WTC11 (cell line): ENCODE data around the gene SLC25A44.

ENCODE experiments used
- CREB1 ChIP-seq: sonication (generic); formaldehyde crosslinking; IDR thresholded peaks from 2 replicates; pipeline ENCODE4 v1.8.0; 2023; ENCODE audit warnings: mild to moderate bottlenecking, missing genetic modification reagents
- CREM ChIP-seq: sonication (generic); formaldehyde crosslinking; IDR thresholded peaks from 2 replicates; pipeline ENCODE4 v1.8.1; 2022; ENCODE audit warnings: mild to moderate bottlenecking, missing genetic modification reagents, moderate library complexity
- CTCF ChIP-seq: fragments of 200-600 bp; IDR thresholded peaks from 2 replicates; pipeline ENCODE4 v1.8.0; 2022; ENCODE audit warnings: antibody characterized with exemption
- ETV6 ChIP-seq: sonication (generic); formaldehyde crosslinking; IDR thresholded peaks from 2 replicates; pipeline ENCODE4 v1.8.1; 2022; ENCODE audit warnings: mild to moderate bottlenecking, missing genetic modification reagents
- GABPB1 ChIP-seq: sonication (generic); formaldehyde crosslinking; IDR thresholded peaks from 2 replicates; pipeline ENCODE4 v1.8.1; 2023; ENCODE audit warnings: mild to moderate bottlenecking, missing genetic modification reagents
- GTF2I ChIP-seq: fragments of 250-450 bp; sonication (Bioruptor Pico); conservative IDR thresholded peaks from 2 replicates; pipeline ENCODE4 v1.4.0; 2021; ENCODE audit warnings: mild to moderate bottlenecking
- IRF1 ChIP-seq: sonication (generic); formaldehyde crosslinking; IDR thresholded peaks from 2 replicates; pipeline ENCODE4 v1.8.0; 2023; ENCODE audit warnings: missing genetic modification reagents
- SP1 ChIP-seq: sonication (generic); formaldehyde crosslinking; conservative IDR thresholded peaks from 2 replicates; pipeline ENCODE4 v1.8.1; 2022; ENCODE audit warnings: missing genetic modification reagents
- TEAD4 ChIP-seq: sonication (generic); formaldehyde crosslinking; IDR thresholded peaks from 2 replicates; pipeline ENCODE4 v1.8.0; 2022; ENCODE audit warnings: mild to moderate bottlenecking, missing genetic modification reagents
- USF2 ChIP-seq: sonication (generic); formaldehyde crosslinking; IDR thresholded peaks from 2 replicates; pipeline ENCODE4 v1.8.1; 2023; ENCODE audit warnings: mild to moderate bottlenecking, missing genetic modification reagents, moderate library complexity
- ZNF138 ChIP-seq: sonication (generic); formaldehyde crosslinking; conservative IDR thresholded peaks from 2 replicates; pipeline ENCODE4 v1.8.1; 2022; ENCODE audit warnings: mild to moderate bottlenecking, moderate library complexity, missing genetic modification reagents

- no peak for TF ChIP-seq CTCF
- no peak for TF ChIP-seq USF2
- 0 out of 2 replicates have a peak, but pooled peaks have one; percentile 9 for TF ChIP-seq TEAD4 (CRISPR knock-in tag)
- TF ChIP-seq ETV6 = no peak
- no peak for TF ChIP-seq IRF1
- no peak for TF ChIP-seq CREB1 (CRISPR knock-in tag)
- peak; percentile 83; the same call in 1 of the 2 replicates for TF ChIP-seq ZNF138 (CRISPR knock-in tag)
- TF ChIP-seq GABPB1 (CRISPR knock-in tag) = no peak
- no peak for TF ChIP-seq GTF2I (CRISPR knock-in tag)
- 0 out of 2 replicates have a peak, but pooled peaks have one; percentile 55 for TF ChIP-seq SP1 (CRISPR knock-in tag)
- TF ChIP-seq CREM (CRISPR knock-in tag) = 0 out of 2 replicates have a peak, but pooled peaks have one; percentile 31
Measured at GRCh38 chr1:156245451-156246232, 51.7 kb downstream of the SLC25A44 start.
